Activated naive CD4-positive, alpha-beta T cell treated with anti-CD3 and anti-CD28 coated beads, Interleukin-2, amount 50 U/mL, for 16 hours (primary cell): ENCODE data around the gene SOCS2.
A peak's percentile ranks its signal among the peaks of the same experiment; 100 is the strongest.

Experiments
- DNase-seq: peaks from one replicate; pipeline ENCODE4 v3.0.0-alpha.2; 2020

Gene SOCS2

GRCh38 chr12:93568091-93568490, 4.4 kb upstream of the SOCS2 start:
- DNase-seq = no peak

GRCh38 chr12:93569301-93569655, 3.2 kb upstream of the SOCS2 start:
- DNase-seq = no peak

GRCh38 chr12:93569656-93570551, 2.6 kb upstream of the SOCS2 start:
- DNase-seq = peak; percentile 78

- peak; percentile 90 for DNase-seq
Measured at GRCh38 chr12:93570552-93571364, 1.7 kb upstream of the SOCS2 start.

GRCh38 chr12:93571365-93571924, 1.0 kb upstream of the SOCS2 start:
- DNase-seq = peak; percentile 78

- peak; percentile 40 for DNase-seq
Measured at GRCh38 chr12:93572712-93573551, 457 bp downstream of the SOCS2 start.

GRCh38 chr12:93573552-93574223, 1.2 kb downstream of the SOCS2 start:
- DNase-seq = peak; percentile 21

- DNase-seq = no peak
Measured at GRCh38 chr12:93577222-93577621, 4.7 kb downstream of the SOCS2 start.

- no peak for DNase-seq
Measured at GRCh38 chr12:93578221-93578620, 5.7 kb downstream of the SOCS2 start.

GRCh38 chr12:93580682-93581081, 8.2 kb downstream of the SOCS2 start:
- no peak for DNase-seq

- DNase-seq = no peak
Measured at GRCh38 chr12:93581370-93581769, 8.9 kb downstream of the SOCS2 start.

- DNase-seq = no peak
Measured at GRCh38 chr12:93582351-93582750, 9.9 kb downstream of the SOCS2 start.

GRCh38 chr12:93583627-93584392, 11.3 kb downstream of the SOCS2 start:
- DNase-seq = no peak

GRCh38 chr12:93585247-93585646, 12.8 kb downstream of the SOCS2 start:
- no peak for DNase-seq

- no peak for DNase-seq
Measured at GRCh38 chr12:93587611-93588010, 15.1 kb downstream of the SOCS2 start.

- DNase-seq = no peak
Measured at GRCh38 chr12:93589081-93589480, 16.6 kb downstream of the SOCS2 start.

GRCh38 chr12:93591137-93591868, 18.8 kb downstream of the SOCS2 start:
- DNase-seq = peak; percentile 23

GRCh38 chr12:93592641-93593406, 20.3 kb downstream of the SOCS2 start:
- no peak for DNase-seq

- DNase-seq = no peak
Measured at GRCh38 chr12:93593843-93594242, 21.4 kb downstream of the SOCS2 start.
